OCI-LY1 (cell line): ENCODE data around the gene LTF.

Source experiments
- H2AFZ ChIP-seq: fragments of 200-600 bp; sonication (generic), shearing (Covaris generic); 2 replicates; pipeline ENCODE4 v1.6.0; 2014; ENCODE audit warnings: antibody characterized with exemption, mild to moderate bottlenecking, low read length
- H3F3A ChIP-seq: fragments of 200-600 bp; sonication (generic), shearing (Covaris generic); 2 replicates; pipeline ENCODE4 v1.6.0; 2014; ENCODE audit warnings: mild to moderate bottlenecking, antibody characterized with exemption, low read length, moderate library complexity; ENCODE audit not compliant: insufficient read depth
- H3K27ac ChIP-seq: fragments of 200-600 bp; sonication (generic); 2 replicates; pipeline ENCODE4 v1.5.1; 2014; ENCODE audit warnings: low read length, mixed run types, mild to moderate bottlenecking, low read depth; ENCODE audit not compliant: poor library complexity, severe bottlenecking
- H3K27me3 ChIP-seq: fragments of 200-600 bp; sonication (generic); 2 replicates; pipeline ENCODE4 v1.6.0; 2014; ENCODE audit warnings: antibody characterized with exemption, mild to moderate bottlenecking, low read length, moderate library complexity; ENCODE audit not compliant: insufficient read depth
- H3K36me3 ChIP-seq: fragments of 200-600 bp; sonication (generic); 2 replicates; pipeline ENCODE4 v1.6.1; 2014; ENCODE audit warnings: mild to moderate bottlenecking, antibody characterized with exemption, low read length, moderate library complexity, mixed read lengths; ENCODE audit not compliant: insufficient read depth
- H3K4me1 ChIP-seq: fragments of 200-600 bp; sonication (generic); 2 replicates; pipeline ENCODE4 v1.5.1; 2014; ENCODE audit warnings: mild to moderate bottlenecking, low read length, moderate library complexity; ENCODE audit not compliant: insufficient read depth, severe bottlenecking
- H3K4me2 ChIP-seq: fragments of 200-600 bp; sonication (generic), shearing (Covaris generic); 2 replicates; pipeline ENCODE4 v1.6.1; 2014; ENCODE audit warnings: low read length
- H3K4me3 ChIP-seq: fragments of 200-600 bp; sonication (generic); 2 replicates; pipeline ENCODE4 v1.5.1; 2014; ENCODE audit warnings: low read length, low read depth, mild to moderate bottlenecking, mixed read lengths; ENCODE audit not compliant: poor library complexity, severe bottlenecking
- H3K79me2 ChIP-seq: fragments of 200-600 bp; shearing (Covaris generic); 2 replicates; pipeline ENCODE4 v1.6.1; 2016; ENCODE audit warnings: mixed run types, low read length, mixed read lengths; ENCODE audit not compliant: insufficient read depth
- H3K9ac ChIP-seq: fragments of 200-600 bp; sonication (generic), shearing (Covaris generic); 2 replicates; pipeline ENCODE4 v1.6.1; 2014; ENCODE audit warnings: mild to moderate bottlenecking, low read length, mixed read lengths
- H3K9me2 ChIP-seq: fragments of 200-600 bp; sonication (generic), shearing (Covaris generic); 2 replicates; pipeline ENCODE4 v1.6.1; 2014; ENCODE audit warnings: low read depth, mild to moderate bottlenecking, low read length, mixed read lengths
- H3K9me3 ChIP-seq: fragments of 200-600 bp; shearing (Covaris generic); 2 replicates; pipeline ENCODE4 v1.6.1; 2014; ENCODE audit warnings: low read length, mixed read lengths
- H4K20me1 ChIP-seq: fragments of 200-600 bp; sonication (generic), shearing (Covaris generic); 2 replicates; pipeline ENCODE4 v1.6.0; 2016; ENCODE audit warnings: mild to moderate bottlenecking, low read length; ENCODE audit not compliant: insufficient read depth
- CTCF ChIP-seq: fragments of 200-600 bp; sonication (generic), shearing (Covaris generic); IDR thresholded peaks from 2 replicates; pipeline ENCODE4 v1.5.1; 2017; ENCODE audit warnings: mild to moderate bottlenecking, antibody characterized with exemption, low read length, moderate library complexity, mixed read lengths
- EZH2 ChIP-seq: fragments of 200-600 bp; sonication (generic), shearing (Covaris generic); IDR thresholded peaks from 2 replicates; pipeline ENCODE4 v1.8.0; 2017; ENCODE audit warnings: borderline replicate concordance, mixed run types, mild to moderate bottlenecking, antibody characterized with exemption, low read length, moderate library complexity, mixed read lengths

LTF gene

DNA sequence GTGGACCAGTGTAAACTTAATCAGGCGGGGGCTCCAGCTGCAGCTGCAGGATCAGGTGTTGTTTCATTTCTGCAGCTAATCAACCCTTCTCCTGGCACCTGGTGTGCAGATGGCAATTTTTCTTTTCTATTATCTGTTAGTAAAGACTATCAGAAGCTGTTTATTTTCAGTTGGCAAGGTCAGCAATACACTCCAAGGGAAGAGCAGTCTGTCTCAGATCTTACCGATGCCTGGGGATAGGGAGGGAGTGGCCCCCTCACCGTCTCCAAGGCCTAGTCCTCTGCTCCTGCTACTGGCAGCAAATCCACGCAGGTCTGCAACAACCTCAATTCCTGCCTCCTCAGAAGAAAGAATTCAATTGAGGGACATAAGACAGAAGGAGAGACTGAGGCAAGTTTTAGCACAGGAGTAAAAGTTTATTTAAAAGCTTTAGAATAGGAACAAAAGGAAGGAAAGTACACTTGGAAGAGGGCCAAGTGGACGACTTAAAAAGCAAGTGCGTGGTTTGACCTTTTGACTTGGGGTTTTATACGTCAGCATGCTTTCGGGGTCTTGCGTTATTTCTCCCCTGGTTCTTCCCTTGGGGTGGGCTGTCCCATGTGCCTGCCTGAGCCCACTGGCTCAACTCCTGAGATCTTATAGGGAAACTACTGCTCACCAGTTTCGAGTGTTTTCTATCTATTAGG lies 48.4 kb downstream of the LTF start:
- Histone ChIP-seq H3K4me3 (no peak overlapping the region), H3K9me2 (no peaks in the 10 kb centered on the region), H3K27ac (no peak overlapping the region), H3K36me3 (no peaks in the 10 kb centered on the region), H3K4me1 (no peaks in the 10 kb centered on the region), H4K20me1 (no peaks in the 10 kb centered on the region), H3K4me2 (no peak overlapping the region), H3K9me3 (no peaks in the 10 kb centered on the region), H3K27me3 (no peaks in the 10 kb centered on the region), H2AFZ (no peak overlapping the region), H3K79me2 (no peaks in the 10 kb centered on the region), H3F3A (no peaks in the 10 kb centered on the region), H3K9ac (no peak overlapping the region)
- TF ChIP-seq EZH2 (no peak), CTCF (no peak)

DNA sequence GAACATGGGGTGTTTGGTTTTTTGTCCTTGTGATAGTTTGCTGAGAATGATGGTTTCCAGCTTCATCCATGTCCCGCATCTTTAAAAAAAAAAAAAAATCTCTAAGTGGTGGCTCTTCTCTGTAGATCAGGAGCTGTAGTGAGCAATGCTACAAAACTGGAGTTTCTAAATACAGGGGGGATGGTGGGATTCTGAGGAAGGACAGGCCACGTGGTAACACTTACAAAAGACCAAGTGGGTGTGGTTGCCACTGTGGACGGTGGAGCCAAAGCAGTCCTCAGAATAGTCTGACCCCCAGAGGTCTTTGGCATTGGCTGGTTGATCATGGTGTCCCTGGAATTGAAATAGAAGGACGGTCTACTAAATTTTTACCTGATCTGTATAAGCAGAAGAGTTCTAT lies 50.0 kb downstream of the LTF start:
- Histone ChIP-seq H3F3A (no peaks in the 10 kb centered on the region), H3K4me2 (no peak overlapping the region), H3K4me3 (no peak overlapping the region), H3K9me3 (no peaks in the 10 kb centered on the region), H2AFZ (no peak overlapping the region), H3K27ac (no peak overlapping the region), H3K4me1 (no peaks in the 10 kb centered on the region), H3K36me3 (no peaks in the 10 kb centered on the region), H4K20me1 (no peaks in the 10 kb centered on the region), H3K9ac (no peak overlapping the region), H3K27me3 (no peaks in the 10 kb centered on the region; the same call in 1 of the 2 replicates), H3K9me2 (no peaks in the 10 kb centered on the region), H3K79me2 (no peaks in the 10 kb centered on the region)
- TF ChIP-seq EZH2 (no peak), CTCF (no peak)

DNA sequence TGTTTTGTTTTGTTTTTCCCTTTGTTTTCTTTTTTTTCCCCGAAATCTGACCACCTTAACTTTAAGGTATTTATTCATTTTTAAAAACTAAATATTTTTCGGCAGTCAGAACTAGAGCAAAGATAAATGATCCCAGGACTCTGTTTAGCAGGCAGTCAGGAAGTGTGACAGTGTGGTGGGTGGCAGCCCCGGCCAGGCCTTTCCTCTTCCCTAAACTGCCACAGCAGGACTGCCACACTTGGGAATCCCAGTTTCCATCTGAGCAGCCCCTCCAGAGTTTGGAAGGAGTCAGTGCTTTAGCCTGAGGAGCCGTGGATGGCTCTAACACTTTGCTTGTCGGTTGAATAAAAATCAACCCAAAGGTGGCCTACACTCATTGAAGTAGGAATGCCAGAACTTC lies 50.8 kb downstream of the LTF start:
- Histone ChIP-seq H3K27me3 (no peaks in the 10 kb centered on the region; the same call in 1 of the 2 replicates), H4K20me1 (no peaks in the 10 kb centered on the region), H3K79me2 (no peaks in the 10 kb centered on the region), H3K9ac (no peak overlapping the region), H3K4me2 (no peak overlapping the region), H3K27ac (no peak overlapping the region), H3K9me3 (no peaks in the 10 kb centered on the region), H3K36me3 (no peaks in the 10 kb centered on the region), H2AFZ (no peak overlapping the region), H3K4me1 (no peaks in the 10 kb centered on the region), H3K9me2 (no peaks in the 10 kb centered on the region), H3F3A (no peaks in the 10 kb centered on the region), H3K4me3 (no peak overlapping the region)
- TF ChIP-seq CTCF = no peak
